ENCODE results near the gene BTBD9.

DNA sequence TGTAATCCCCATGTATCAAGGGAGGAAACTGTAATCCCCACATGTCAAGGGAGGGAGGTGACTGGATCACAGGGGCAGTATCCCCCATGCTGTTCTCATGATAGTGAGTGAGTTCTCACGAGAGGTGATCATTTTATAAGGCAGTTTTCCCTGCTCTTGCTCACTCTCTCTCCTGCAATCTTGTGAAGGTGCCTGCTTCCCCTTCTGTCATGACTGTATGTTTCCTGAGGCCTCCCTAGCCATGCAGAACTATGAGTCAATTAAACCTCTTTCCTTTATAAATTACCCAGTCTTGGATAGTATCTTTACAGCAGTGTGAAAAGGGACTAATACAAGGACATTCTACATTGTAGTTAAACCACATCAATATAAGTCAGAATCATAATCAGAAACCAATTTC, 112.4 kb downstream of the BTBD9 start:
- TF ChIP-seq EZH2 (IDR thresholded peaks at IDR 0.05) (no peak), POLR2AphosphoS5 (IDR thresholded peaks at IDR 0.05; ENCODE audit: borderline replicate concordance, low read depth, low read length) (no peak)
